Measurements from ENCODE around the gene NGRN.
"Not testable (repeated sequence)": the region's sequence is repeated elsewhere in the genome, so short reads cannot be mapped to it uniquely, and the experiment has no call there.

The NGRN gene

GRCh38 chr15:90240856-90241255 is 24.6 kb upstream of the NGRN start:
- no peak for DNase-seq (ENCODE audit: low read depth)
- Histone ChIP-seq H3K9me3 (ENCODE audit: control insufficient read depth, low read length) (no peaks in the 10 kb centered on the region), H3K27me3 (replicated peaks; ENCODE audit: control insufficient read depth, insufficient read depth, low read length) (no peaks in the 10 kb centered on the region), H3K4me3 (ENCODE audit: low read length) (no peak overlapping the region), H3K4me1 (ENCODE audit: control insufficient read depth, insufficient read depth, low read length) (no peaks in the 10 kb centered on the region), H3K9ac (ENCODE audit: low read length) (no peak overlapping the region), H3K36me3 (ENCODE audit: control insufficient read depth, insufficient read depth, low read length, severe bottlenecking) (peaks cover 29% of the 10 kb centered on the region)

GRCh38 chr15:90241343-90242192 is 23.9 kb upstream of the NGRN start:
- Histone ChIP-seq H3K36me3 (ENCODE audit: control insufficient read depth, insufficient read depth, low read length, severe bottlenecking) (peaks cover 29% of the 10 kb centered on the region), H3K9ac (ENCODE audit: low read length) (no peak overlapping the region), H3K4me1 (ENCODE audit: control insufficient read depth, insufficient read depth, low read length) (no peaks in the 10 kb centered on the region), H3K4me3 (ENCODE audit: low read length) (no peak overlapping the region), H3K27me3 (replicated peaks; ENCODE audit: control insufficient read depth, insufficient read depth, low read length) (no peaks in the 10 kb centered on the region), H3K9me3 (ENCODE audit: control insufficient read depth, low read length) (no peaks in the 10 kb centered on the region)
- DNase-seq (ENCODE audit: low read depth) = no peak

- Histone ChIP-seq H3K36me3 (ENCODE audit: control insufficient read depth, insufficient read depth, low read length, severe bottlenecking) (peaks cover 13% of the 10 kb centered on the region), H3K4me3 (ENCODE audit: low read length) (no peak overlapping the region), H3K9ac (ENCODE audit: low read length) (no peak overlapping the region), H3K4me1 (ENCODE audit: control insufficient read depth, insufficient read depth, low read length) (no peaks in the 10 kb centered on the region), H3K27me3 (replicated peaks; ENCODE audit: control insufficient read depth, insufficient read depth, low read length) (no peaks in the 10 kb centered on the region), H3K9me3 (ENCODE audit: control insufficient read depth, low read length) (no peaks in the 10 kb centered on the region)
- no peak for DNase-seq (ENCODE audit: low read depth)
Measured at GRCh38 chr15:90243943-90244639, 21.4 kb upstream of the NGRN start.

GRCh38 chr15:90248789-90249202 is 16.7 kb upstream of the NGRN start:
- no peak for DNase-seq (ENCODE audit: low read depth)
- Histone ChIP-seq H3K9me3 (ENCODE audit: control insufficient read depth, low read length) (no peaks in the 10 kb centered on the region), H3K4me3 (ENCODE audit: low read length) (peak overlapping the region; percentile 76), H3K36me3 (ENCODE audit: control insufficient read depth, insufficient read depth, low read length, severe bottlenecking) (no peaks in the 10 kb centered on the region), H3K9ac (ENCODE audit: low read length) (no peak overlapping the region), H3K4me1 (ENCODE audit: control insufficient read depth, insufficient read depth, low read length) (peaks cover 4% of the 10 kb centered on the region), H3K27me3 (replicated peaks; ENCODE audit: control insufficient read depth, insufficient read depth, low read length) (no peaks in the 10 kb centered on the region)

GRCh38 chr15:90249203-90249863 is 16.1 kb upstream of the NGRN start, which contains the start of gene TTLL13:
TTLL13 (plus strand) TSS chr15:90249556; CDS start chr15:90250631, 1,075 bp downstream.
- Histone ChIP-seq H3K4me1 (ENCODE audit: control insufficient read depth, insufficient read depth, low read length) (peaks cover 4% of the 10 kb centered on the region), H3K36me3 (ENCODE audit: control insufficient read depth, insufficient read depth, low read length, severe bottlenecking) (no peaks in the 10 kb centered on the region), H3K27me3 (replicated peaks; ENCODE audit: control insufficient read depth, insufficient read depth, low read length) (no peaks in the 10 kb centered on the region), H3K9ac (ENCODE audit: low read length) (peak within 1 kb of the TSS; percentile 68), H3K9me3 (ENCODE audit: control insufficient read depth, low read length) (no peaks in the 10 kb centered on the region), H3K4me3 (ENCODE audit: low read length) (peak within 1 kb of the TSS; percentile 76)
- peak; percentile 95 for DNase-seq (ENCODE audit: low read depth)

GRCh38 chr15:90257776-90258175 is 7.7 kb upstream of the NGRN start:
- Histone ChIP-seq H3K9me3 (ENCODE audit: control insufficient read depth, low read length) (no peaks in the 10 kb centered on the region), H3K4me1 (ENCODE audit: control insufficient read depth, insufficient read depth, low read length) (peaks cover 12% of the 10 kb centered on the region), H3K27me3 (replicated peaks; ENCODE audit: control insufficient read depth, insufficient read depth, low read length) (peaks cover 11% of the 10 kb centered on the region), H3K9ac (ENCODE audit: low read length) (no peak overlapping the region), H3K36me3 (ENCODE audit: control insufficient read depth, insufficient read depth, low read length, severe bottlenecking) (no peaks in the 10 kb centered on the region), H3K4me3 (ENCODE audit: low read length) (no peak overlapping the region)
- DNase-seq (ENCODE audit: low read depth) = no peak

- no peak overlapping the region for H3K9ac ChIP-seq (ENCODE audit: low read length)
- H3K27me3 ChIP-seq (replicated peaks; ENCODE audit: control insufficient read depth, insufficient read depth, low read length) = peaks cover 11% of the 10 kb centered on the region
- peak; percentile 16 for DNase-seq (ENCODE audit: low read depth)
- no peaks in the 10 kb centered on the region for H3K36me3 ChIP-seq (ENCODE audit: control insufficient read depth, insufficient read depth, low read length, severe bottlenecking)
- no peak overlapping the region for H3K4me3 ChIP-seq (ENCODE audit: low read length)
- no peaks in the 10 kb centered on the region for H3K9me3 ChIP-seq (ENCODE audit: control insufficient read depth, low read length)
- peaks cover 25% of the 10 kb centered on the region for H3K4me1 ChIP-seq (ENCODE audit: control insufficient read depth, insufficient read depth, low read length)
Measured at GRCh38 chr15:90259524-90259923, 5.9 kb upstream of the NGRN start.

GRCh38 chr15:90260731-90261130 is 4.7 kb upstream of the NGRN start:
- DNase-seq (ENCODE audit: low read depth); H3K4me3 ChIP-seq (ENCODE audit: low read length); H3K36me3 ChIP-seq (ENCODE audit: control insufficient read depth, insufficient read depth, low read length, severe bottlenecking); H3K9me3 ChIP-seq (ENCODE audit: control insufficient read depth, low read length); H3K9ac ChIP-seq (ENCODE audit: low read length); H3K27me3 ChIP-seq (replicated peaks; ENCODE audit: control insufficient read depth, insufficient read depth, low read length): not testable (repeated sequence)
- peaks cover 31% of the 10 kb centered on the region for H3K4me1 ChIP-seq (ENCODE audit: control insufficient read depth, insufficient read depth, low read length)

GRCh38 chr15:90261811-90262210 is 3.7 kb upstream of the NGRN start:
- Histone ChIP-seq H3K9ac (ENCODE audit: low read length) (peak overlapping the region; percentile 50), H3K36me3 (ENCODE audit: control insufficient read depth, insufficient read depth, low read length, severe bottlenecking) (no peaks in the 10 kb centered on the region), H3K4me3 (ENCODE audit: low read length) (peak overlapping the region; percentile 18), H3K4me1 (ENCODE audit: control insufficient read depth, insufficient read depth, low read length) (peaks cover 32% of the 10 kb centered on the region), H3K27me3 (replicated peaks; ENCODE audit: control insufficient read depth, insufficient read depth, low read length) (no peaks in the 10 kb centered on the region), H3K9me3 (ENCODE audit: control insufficient read depth, low read length) (no peaks in the 10 kb centered on the region)
- DNase-seq (ENCODE audit: low read depth) = no peak

- H3K4me3 ChIP-seq (ENCODE audit: low read length) = peak overlapping the region; percentile 18
- peaks cover under 1% of the 10 kb centered on the region for H3K36me3 ChIP-seq (ENCODE audit: control insufficient read depth, insufficient read depth, low read length, severe bottlenecking)
- peak overlapping the region; percentile 50 for H3K9ac ChIP-seq (ENCODE audit: low read length)
- H3K27me3 ChIP-seq (replicated peaks; ENCODE audit: control insufficient read depth, insufficient read depth, low read length) = no peaks in the 10 kb centered on the region
- H3K9me3 ChIP-seq (ENCODE audit: control insufficient read depth, low read length) = no peaks in the 10 kb centered on the region
- DNase-seq (ENCODE audit: low read depth) = no peak
- peaks cover 38% of the 10 kb centered on the region for H3K4me1 ChIP-seq (ENCODE audit: control insufficient read depth, insufficient read depth, low read length)
Measured at GRCh38 chr15:90262426-90262825, 3.0 kb upstream of the NGRN start.

GRCh38 chr15:90264671-90265070 is 801 bp upstream of the NGRN start:
- H3K36me3 ChIP-seq (ENCODE audit: control insufficient read depth, insufficient read depth, low read length, severe bottlenecking) = peaks cover 8% of the 10 kb centered on the region
- peaks cover 51% of the 10 kb centered on the region for H3K4me1 ChIP-seq (ENCODE audit: control insufficient read depth, insufficient read depth, low read length)
- H3K27me3 ChIP-seq (replicated peaks; ENCODE audit: control insufficient read depth, insufficient read depth, low read length) = no peaks in the 10 kb centered on the region
- H3K4me3 ChIP-seq (ENCODE audit: low read length) = peak overlapping the region; percentile 95
- H3K9ac ChIP-seq (ENCODE audit: low read length) = peak overlapping the region; percentile 90
- no peaks in the 10 kb centered on the region for H3K9me3 ChIP-seq (ENCODE audit: control insufficient read depth, low read length)
- DNase-seq (ENCODE audit: low read depth) = peak; percentile 16
